ENCODE results near the gene CYP4B1.
"Not testable (repeated sequence)": the region's sequence is repeated elsewhere in the genome, so short reads cannot be mapped to it uniquely, and the experiment has no call there.

GRCh38 chr1:46778456-46778855 lies 20.4 kb upstream of the CYP4B1 start:
- TF ChIP-seq EZH2, CTCF (IDR thresholded peaks at IDR 0.05): not testable (repeated sequence)

Data from neural progenitor cell (in vitro differentiated cells).